GM21737 (cell line): ENCODE data around the gene ZDHHC7.

ENCODE experiments used
- ATAC-seq: cut with Tn5 transposase; IDR thresholded peaks from one replicate; pipeline ENCODE4 v1.9.1; 2021; ENCODE audit warnings: mild to moderate bottlenecking, moderate library complexity; ENCODE audit not compliant: unreplicated experiment

ZDHHC7 gene

GRCh38 chr16:84925092-84925772 is 86.1 kb downstream of the ZDHHC7 start:
- no peak for ATAC-seq

GRCh38 chr16:84924331-84925091 is 86.8 kb downstream of the ZDHHC7 start:
- no peak for ATAC-seq
